Activated T-cell treated with anti-CD3 and anti-CD28 coated beads for 24 hours (primary cell): ENCODE measurements around the gene CFAP70.
A peak's percentile ranks its signal among the peaks of the same experiment; 100 is the strongest.

Experiments used
- DNase-seq: peaks from one replicate; pipeline ENCODE4 v3.0.0-alpha.2; 2020; ENCODE audit warnings: low read depth

CFAP70 gene

GRCh38 chr10:73252445-73253224 is 106.0 kb downstream of the CFAP70 start, which contains the start of gene MRPS16:
TSS of gene MRPS16 (minus strand) at chr10:73252644. CDS start at chr10:73252482, 162 bp downstream.
- DNase-seq, result peak; percentile 92

GRCh38 chr10:73251683-73252444 is 106.8 kb downstream of the CFAP70 start:
- no peak for DNase-seq

- no peak for DNase-seq
These were observed 110.4 kb downstream of the CFAP70 start for GRCh38 chr10:73248259-73248724.

GRCh38 chr10:73247509-73248258 is 111.0 kb downstream of the CFAP70 start:
- no peak for DNase-seq

GRCh38 chr10:73246646-73247508 is 111.8 kb downstream of the CFAP70 start, which contains the start of gene DNAJC9:
TSS of gene DNAJC9 (minus strand) at chr10:73247255. CDS start at chr10:73247189, 66 bp downstream.
- DNase-seq, result peak; percentile 98

GRCh38 chr10:73246322-73246645 is 112.4 kb downstream of the CFAP70 start:
- no peak for DNase-seq

GRCh38 chr10:73244866-73245477 is 113.7 kb downstream of the CFAP70 start:
- no peak for DNase-seq

GRCh38 chr10:73239908-73240307 is 118.8 kb downstream of the CFAP70 start:
- no peak for DNase-seq

GRCh38 chr10:73238990-73239566 is 119.6 kb downstream of the CFAP70 start:
- no peak for DNase-seq

GRCh38 chr10:73234695-73235094 is 124.0 kb downstream of the CFAP70 start:
- no peak for DNase-seq

- no peak for DNase-seq
These were observed 124.8 kb downstream of the CFAP70 start for GRCh38 chr10:73233883-73234282.

GRCh38 chr10:73232887-73233286 is 125.8 kb downstream of the CFAP70 start:
- DNase-seq, result no peak

GRCh38 chr10:73229567-73229966 is 129.1 kb downstream of the CFAP70 start:
- no peak for DNase-seq

- DNase-seq, result no peak
These were observed 130.4 kb downstream of the CFAP70 start for GRCh38 chr10:73228247-73228646.

GRCh38 chr10:73226663-73227062 is 132.0 kb downstream of the CFAP70 start:
- DNase-seq, result no peak

GRCh38 chr10:73225518-73225917 is 133.1 kb downstream of the CFAP70 start:
- DNase-seq, result no peak

- DNase-seq, result no peak
These were observed 137.7 kb downstream of the CFAP70 start for GRCh38 chr10:73220989-73221388.

GRCh38 chr10:73219384-73219783 is 139.3 kb downstream of the CFAP70 start:
- no peak for DNase-seq

GRCh38 chr10:73218431-73219191 is 140.1 kb downstream of the CFAP70 start:
- no peak for DNase-seq

GRCh38 chr10:73217628-73218027 is 141.0 kb downstream of the CFAP70 start:
- no peak for DNase-seq
